K562 (cell line): ENCODE data around the gene MYADML2. TPM values are rescaled to one million over a fixed set of nuclear protein-coding genes. Genes with fewer than 3 reads are reported as not detected.

Experiments used
- CREB1 ChIP-seq, 2 experiments: sonication (generic) in 1 of 2; formaldehyde crosslinking in 1 of 2; IDR thresholded peaks; 2 replicates each; pipeline versions ENCODE4 v1.6.1 to v1.8.0; 2012 to 2022; ENCODE audit warnings: inconsistent platforms in 1 of 2, mild to moderate bottlenecking in 1 of 2, missing genetic modification reagents in 1 of 2, moderate library complexity in 1 of 2
- DIDO1 ChIP-seq: fragments of 450-650 bp; IDR thresholded peaks from 2 replicates; pipeline ENCODE4 v1.6.1; 2016; ENCODE audit warnings: low read depth, missing biosample characterization, missing genetic modification characterization
- ELK1 ChIP-seq: sonication (generic); formaldehyde crosslinking; IDR thresholded peaks from 2 replicates; pipeline ENCODE4 v1.8.1; 2022; ENCODE audit warnings: missing genetic modification reagents
- FOXM1 ChIP-seq, 2 experiments: fragments of 450-650 bp in 1 of 2; sonication (generic) in 1 of 2; formaldehyde crosslinking in 1 of 2; IDR thresholded peaks; 2 replicates each; pipeline versions ENCODE4 v1.6.1 to v1.9.0; 2017 to 2022; ENCODE audit warnings: low read depth in 2 of 2, mild to moderate bottlenecking in 2 of 2, missing genetic modification reagents in 1 of 2, moderate library complexity in 1 of 2
- FOXP1 ChIP-seq: sonication (generic); formaldehyde crosslinking; IDR thresholded peaks from 2 replicates; pipeline ENCODE4 v1.8.0; 2022; ENCODE audit warnings: mild to moderate bottlenecking, missing genetic modification reagents
- HES1 ChIP-seq: fragments of 450-650 bp; IDR thresholded peaks from 2 replicates; pipeline ENCODE4 v1.6.1; 2016; ENCODE audit warnings: low read depth, mild to moderate bottlenecking, moderate library complexity
- MTA3 ChIP-seq: fragments of 450-650 bp; formaldehyde crosslinking; IDR thresholded peaks from 2 replicates; pipeline ENCODE4 v1.6.1; 2017; ENCODE audit warnings: mild to moderate bottlenecking, borderline replicate concordance
- NFE2 ChIP-seq: IDR thresholded peaks from 2 replicates; pipeline ENCODE4 v1.6.1; 2014; ENCODE audit warnings: antibody characterized with exemption, low read depth
- POLR2H ChIP-seq: IDR thresholded peaks from 2 replicates; pipeline ENCODE4 v1.6.1; 2016; ENCODE audit warnings: missing genetic modification characterization, low read depth, mild to moderate bottlenecking, control low read depth, missing compliant biosample characterization, moderate library complexity
- SMARCC2 ChIP-seq: fragments of 450-650 bp; IDR thresholded peaks from 2 replicates; pipeline ENCODE4 v1.6.1; 2017; ENCODE audit warnings: antibody characterized with exemption, moderate library complexity, mild to moderate bottlenecking, low read depth
- U2AF1 ChIP-seq: fragments of 200-400 bp; formaldehyde crosslinking; optimal IDR thresholded peaks from 2 replicates; pipeline ENCODE3; 2017; ENCODE audit warnings: mild to moderate bottlenecking, low read depth, low read length, moderate library complexity
- ZBTB34 ChIP-seq: fragments of 250-450 bp; sonication (Bioruptor Pico); IDR thresholded peaks from 2 replicates; pipeline ENCODE4 v1.8.0; 2021; ENCODE audit warnings: mild to moderate bottlenecking, moderate library complexity
- ZKSCAN3 ChIP-seq: fragments of 250-450 bp; sonication (Bioruptor Pico); IDR thresholded peaks from 2 replicates; pipeline ENCODE4 v1.4.0; 2020
- ZNF232 ChIP-seq: sonication (generic); formaldehyde crosslinking; IDR thresholded peaks from 2 replicates; pipeline ENCODE4 v1.8.0; 2022; ENCODE audit warnings: mild to moderate bottlenecking, missing genetic modification reagents
- ZNF354B ChIP-seq: fragments of 250-450 bp; sonication (Bioruptor Pico); IDR thresholded peaks from 2 replicates; pipeline ENCODE4 v1.4.0; 2020
- ZNF41 ChIP-seq: fragments of 250-450 bp; sonication (Bioruptor Pico); conservative IDR thresholded peaks from 2 replicates; pipeline ENCODE4 v1.4.0; 2020; ENCODE audit warnings: mild to moderate bottlenecking
- ZNF584 ChIP-seq: fragments of 200-800 bp; sonication (Bioruptor generic); IDR thresholded peaks from 2 replicates; pipeline ENCODE4 v1.6.1; 2016; ENCODE audit warnings: low read depth, mild to moderate bottlenecking, missing genetic modification characterization, missing compliant biosample characterization
- polyA plus RNA-seq, 8 experiments: library from polyadenylated mRNA; depleted of rRNA in 4 of 8; stranded (reverse) in 5 of 8; unstranded in 3 of 8; fragments of >200 nt; fragmentation: Nextera tagmentation in 2 of 8; fragmentation: Illumina TruSeq in 1 of 8; extraction: Ambion mirVana in 2 of 8; extraction: Trizol in 1 of 8; gene quantifications; 2 replicates each; pipeline versions ENCODE4 v1.2.1 to v1.2.3, GENCODE V29; 2011 to 2014; ENCODE audit warnings: inconsistent platforms in 1 of 8, missing spikeins in 1 of 8
- total RNA-seq, 7 experiments: library from RNA; depleted of rRNA in 6 of 7; stranded (reverse); fragments of >200 nt in 6 of 7; fragmentation: Illumina TruSeq in 2 of 7; extraction: Trizol in 2 of 7; gene quantifications; 2 replicates each; pipeline versions ENCODE4 v1.2.1 to v1.2.3, GENCODE V29; 2011 to 2021; ENCODE audit warnings: low replicate concordance in 1 of 7
- TF ChIP-seq, protein P1 (sequence below): fragments of 200-800 bp; sonication (Bioruptor generic); IDR thresholded peaks from 2 replicates; pipeline ENCODE4 v1.6.1; 2017; ENCODE audit warnings: missing genetic modification characterization, missing compliant biosample characterization
- TF ChIP-seq, protein P2 (sequence below): fragments of 450-650 bp; IDR thresholded peaks from 2 replicates; pipeline ENCODE4 v1.7.0; 2016; ENCODE audit warnings: borderline replicate concordance

The MYADML2 gene
- total and polyA plus RNA-seq, 9 of the 15 experiments (the other 6 are each of a cell fraction or from before 2014, with no cell fraction given): not detected

- TF ChIP-seq, protein P1, sequence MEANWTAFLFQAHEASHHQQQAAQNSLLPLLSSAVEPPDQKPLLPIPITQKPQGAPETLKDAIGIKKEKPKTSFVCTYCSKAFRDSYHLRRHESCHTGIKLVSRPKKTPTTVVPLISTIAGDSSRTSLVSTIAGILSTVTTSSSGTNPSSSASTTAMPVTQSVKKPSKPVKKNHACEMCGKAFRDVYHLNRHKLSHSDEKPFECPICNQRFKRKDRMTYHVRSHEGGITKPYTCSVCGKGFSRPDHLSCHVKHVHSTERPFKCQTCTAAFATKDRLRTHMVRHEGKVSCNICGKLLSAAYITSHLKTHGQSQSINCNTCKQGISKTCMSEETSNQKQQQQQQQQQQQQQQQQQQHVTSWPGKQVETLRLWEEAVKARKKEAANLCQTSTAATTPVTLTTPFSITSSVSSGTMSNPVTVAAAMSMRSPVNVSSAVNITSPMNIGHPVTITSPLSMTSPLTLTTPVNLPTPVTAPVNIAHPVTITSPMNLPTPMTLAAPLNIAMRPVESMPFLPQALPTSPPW (CRISPR knock-in tag): peak; percentile 75
- no peak for TF ChIP-seq ZBTB34 (CRISPR knock-in tag)
- no peak for TF ChIP-seq FOXM1 (IDR thresholded peaks at IDR 0.05; ENCODE audit: low read depth)
- TF ChIP-seq FOXM1 (CRISPR knock-in tag; IDR thresholded peaks at IDR 0.05; ENCODE audit: low read depth): 0 out of 2 replicates have a peak, but pooled peaks have one; percentile 41
- no peak for TF ChIP-seq MTA3
- no peak for TF ChIP-seq DIDO1 (tag)
- no peak for TF ChIP-seq ZNF41
- no peak for TF ChIP-seq ZNF584 (CRISPR knock-in tag)
- TF ChIP-seq ELK1 (CRISPR knock-in tag): no peak
- TF ChIP-seq, protein P2, sequence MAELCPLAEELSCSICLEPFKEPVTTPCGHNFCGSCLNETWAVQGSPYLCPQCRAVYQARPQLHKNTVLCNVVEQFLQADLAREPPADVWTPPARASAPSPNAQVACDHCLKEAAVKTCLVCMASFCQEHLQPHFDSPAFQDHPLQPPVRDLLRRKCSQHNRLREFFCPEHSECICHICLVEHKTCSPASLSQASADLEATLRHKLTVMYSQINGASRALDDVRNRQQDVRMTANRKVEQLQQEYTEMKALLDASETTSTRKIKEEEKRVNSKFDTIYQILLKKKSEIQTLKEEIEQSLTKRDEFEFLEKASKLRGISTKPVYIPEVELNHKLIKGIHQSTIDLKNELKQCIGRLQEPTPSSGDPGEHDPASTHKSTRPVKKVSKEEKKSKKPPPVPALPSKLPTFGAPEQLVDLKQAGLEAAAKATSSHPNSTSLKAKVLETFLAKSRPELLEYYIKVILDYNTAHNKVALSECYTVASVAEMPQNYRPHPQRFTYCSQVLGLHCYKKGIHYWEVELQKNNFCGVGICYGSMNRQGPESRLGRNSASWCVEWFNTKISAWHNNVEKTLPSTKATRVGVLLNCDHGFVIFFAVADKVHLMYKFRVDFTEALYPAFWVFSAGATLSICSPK: no peak
- no peak for TF ChIP-seq ZNF232 (CRISPR knock-in tag)
- TF ChIP-seq CREB1 (IDR thresholded peaks at IDR 0.05): no peak; the same call in 1 of the 2 replicates
- TF ChIP-seq CREB1 (CRISPR knock-in tag; IDR thresholded peaks at IDR 0.05): no peak
- no peak for TF ChIP-seq NFE2
- TF ChIP-seq ZKSCAN3 (CRISPR knock-in tag): no peak
- TF ChIP-seq HES1: no peak
- no peak for TF ChIP-seq FOXP1 (CRISPR knock-in tag)
- TF ChIP-seq POLR2H (tag): peak; percentile 37
- TF ChIP-seq SMARCC2: no peak
- TF ChIP-seq ZNF354B (CRISPR knock-in tag): no peak
- no peak for TF ChIP-seq U2AF1
These were observed 44.9 kb downstream of the MYADML2 start, which contains the start of gene NPB (continued) for GRCh38 chr17:81902023-81902652.
